HepG2 (cell line): ENCODE data around the gene SYNE2.

ENCODE experiments used
- CTCF ChIP-seq: sonication (generic); formaldehyde crosslinking; IDR thresholded peaks from 2 replicates; pipeline ENCODE4 v1.5.0; 2020; ENCODE audit warnings: mild to moderate bottlenecking, missing genetic modification reagents, moderate library complexity
- GABPA ChIP-seq, 2 experiments: IDR thresholded peaks; 2 replicates each; pipeline ENCODE4 v1.6.1; 2011 to 2016; ENCODE audit warnings: low read depth in 2 of 2, low read length in 1 of 2, missing biosample characterization in 1 of 2, missing genetic modification characterization in 1 of 2
- MAFF ChIP-seq: IDR thresholded peaks from 2 replicates; pipeline ENCODE4 v1.6.1; 2011; ENCODE audit warnings: low read depth, low read length, improper control_type of control experiment
- MATR3 ChIP-seq: sonication (generic); formaldehyde crosslinking; IDR thresholded peaks from 2 replicates; pipeline ENCODE4 v1.4.0; 2020; ENCODE audit warnings: missing genetic modification reagents
- POLR2A ChIP-seq, 2 experiments: IDR thresholded peaks; 2 replicates each; pipeline ENCODE4 v1.6.1; 2011; ENCODE audit warnings: low read depth in 2 of 2, low read length in 2 of 2, mild to moderate bottlenecking in 1 of 2, moderate library complexity in 1 of 2; ENCODE audit not compliant: insufficient read depth in 1 of 2
- PRMT3 ChIP-seq: sonication (generic); formaldehyde crosslinking; IDR thresholded peaks from 2 replicates; pipeline ENCODE4 v1.8.1; 2022; ENCODE audit warnings: low read depth, mild to moderate bottlenecking, moderate library complexity, missing genetic modification reagents, borderline replicate concordance
- SIN3A ChIP-seq: IDR thresholded peaks from 2 replicates; pipeline ENCODE4 v1.6.1; 2011; ENCODE audit warnings: low read depth, mild to moderate bottlenecking, control low read depth, low read length, borderline replicate concordance
- STAT6 ChIP-seq: sonication (generic); formaldehyde crosslinking; IDR thresholded peaks from 2 replicates; pipeline ENCODE4 v1.4.0; 2020; ENCODE audit warnings: missing genetic modification reagents, mild to moderate bottlenecking, borderline replicate concordance
- TAF1 ChIP-seq: sonication (generic); formaldehyde crosslinking; IDR thresholded peaks from 2 replicates; pipeline ENCODE4 v1.4.0; 2020; ENCODE audit warnings: missing genetic modification reagents
- TEF ChIP-seq: sonication (generic); formaldehyde crosslinking; IDR thresholded peaks from 2 replicates; pipeline ENCODE4 v1.5.0; 2020; ENCODE audit warnings: missing genetic modification reagents
- ZNF670 ChIP-seq: sonication (generic); formaldehyde crosslinking; IDR thresholded peaks from 2 replicates; pipeline ENCODE4 v1.8.0; 2022; ENCODE audit warnings: mild to moderate bottlenecking, missing genetic modification reagents, borderline replicate concordance

- TF ChIP-seq TAF1, result no peak
- no peak for TF ChIP-seq TEF (CRISPR knock-in tag)
- TF ChIP-seq MAFF, result no peak
- TF ChIP-seq POLR2A (IDR thresholded peaks at IDR 0.05; ENCODE audit: insufficient read depth in 1 of 2, low read depth in 2 of 2, low read length in 2 of 2), result no peak
- no peak for TF ChIP-seq STAT6 (CRISPR knock-in tag)
- TF ChIP-seq GABPA (IDR thresholded peaks at IDR 0.05; ENCODE audit: low read depth, low read length), result no peak
- no peak for TF ChIP-seq GABPA (CRISPR knock-in tag; IDR thresholded peaks at IDR 0.05; ENCODE audit: low read depth)
- no peak for TF ChIP-seq PRMT3 (CRISPR knock-in tag)
- no peak for TF ChIP-seq MATR3 (CRISPR knock-in tag)
- TF ChIP-seq ZNF670 (CRISPR knock-in tag), result no peak
- TF ChIP-seq CTCF (CRISPR knock-in tag), result no peak
- TF ChIP-seq SIN3A, result no peak
Measured at GRCh38 chr14:64107438-64107837, 254.6 kb downstream of the SYNE2 start.
